Hepatocyte (in vitro differentiated cells): ENCODE data around the gene SGPP1. TPM values are rescaled to one million over a fixed set of nuclear protein-coding genes. Genes with fewer than 3 reads are reported as not detected.

ENCODE experiments used
- DNase-seq: peaks from one replicate; pipeline ENCODE4 v3.0.0-alpha.2; 2016; ENCODE audit warnings: low spot score
- H2AFZ ChIP-seq: fragments of 200-600 bp; sonication (generic); 2 replicates; pipeline ENCODE4 v1.6.0; 2016; ENCODE audit warnings: antibody characterized with exemption, mild to moderate bottlenecking
- H3K27ac ChIP-seq: fragments of 200-600 bp; sonication (generic); 2 replicates; pipeline ENCODE4 v1.5.1; 2016; ENCODE audit warnings: mild to moderate bottlenecking
- H3K27me3 ChIP-seq: fragments of 200-600 bp; sonication (generic); 2 replicates; pipeline ENCODE4 v1.6.1; 2016
- H3K36me3 ChIP-seq: fragments of 200-600 bp; sonication (generic); replicated peaks from 2 replicates; pipeline ENCODE4 v1.5.1; 2016; ENCODE audit warnings: low read depth; ENCODE audit not compliant: insufficient read depth
- H3K4me1 ChIP-seq: fragments of 200-600 bp; sonication (generic); 2 replicates; pipeline ENCODE4 v1.5.1; 2016; ENCODE audit warnings: mild to moderate bottlenecking, moderate library complexity; ENCODE audit not compliant: insufficient read depth
- H3K4me2 ChIP-seq: fragments of 200-600 bp; sonication (generic); 2 replicates; pipeline ENCODE4 v1.6.0; 2016
- H3K4me3 ChIP-seq: fragments of 200-600 bp; sonication (generic); 2 replicates; pipeline ENCODE4 v1.5.1; 2016; ENCODE audit warnings: mild to moderate bottlenecking
- H3K79me2 ChIP-seq: fragments of 200-600 bp; sonication (generic); 2 replicates; pipeline ENCODE4 v1.6.0; 2017; ENCODE audit warnings: mild to moderate bottlenecking
- H3K9me2 ChIP-seq: fragments of 200-600 bp; sonication (generic); replicated peaks from 2 replicates; pipeline ENCODE4 v1.6.0; 2017; ENCODE audit warnings: mild to moderate bottlenecking; ENCODE audit not compliant: insufficient read depth
- H3K9me3 ChIP-seq: fragments of 200-600 bp; sonication (generic); 2 replicates; pipeline ENCODE4 v1.5.1; 2016; ENCODE audit warnings: low read depth, mild to moderate bottlenecking
- H4K20me1 ChIP-seq: fragments of 200-600 bp; sonication (generic); 2 replicates; pipeline ENCODE4 v1.6.0; 2016; ENCODE audit warnings: mild to moderate bottlenecking; ENCODE audit not compliant: insufficient read depth, poor library complexity, severe bottlenecking
- CTCF ChIP-seq: fragments of 200-600 bp; sonication (generic); IDR thresholded peaks from 2 replicates; pipeline ENCODE4 v1.5.1; 2016; ENCODE audit warnings: antibody characterized with exemption, mild to moderate bottlenecking; ENCODE audit not compliant: poor library complexity
- EZH2 ChIP-seq: fragments of 200-600 bp; sonication (generic); IDR thresholded peaks from 2 replicates; pipeline ENCODE4 v1.6.1; 2016; ENCODE audit warnings: antibody characterized with exemption, mild to moderate bottlenecking, borderline replicate concordance
- EZH2phosphoT487 ChIP-seq: fragments of 200-600 bp; sonication (generic); IDR thresholded peaks from one replicate; pipeline ENCODE4 v1.6.1; 2018; ENCODE audit warnings: antibody characterized with exemption, mild to moderate bottlenecking, low read depth, moderate library complexity; ENCODE audit not compliant: unreplicated experiment, severe bottlenecking
- WGBS: methylation state at CpG from one replicate; pipeline ENCODE4 v1.1.6; 2016; ENCODE audit warnings: low lambda C conversion rate; ENCODE audit errors: missing lambda C conversion rate; 5-methylcytosine and 5-hydroxymethylcytosine counted together
- polyA plus RNA-seq: library from polyadenylated mRNA; unstranded; fragments of >200 nt; fragmentation: Nextera tagmentation; extraction: Ambion mirVana; gene quantifications from 2 replicates; pipeline ENCODE4 v1.2.1, GENCODE V29; 2016
- total RNA-seq: library from RNA; depleted of rRNA; stranded (reverse); fragments of >200 nt; gene quantifications from 2 replicates; pipeline ENCODE4 v1.2.3, GENCODE V29; 2014

The SGPP1 gene
- total and polyA plus RNA-seq, 2 experiments from 2014 or later = 17.8 to 23.9 TPM

DNA sequence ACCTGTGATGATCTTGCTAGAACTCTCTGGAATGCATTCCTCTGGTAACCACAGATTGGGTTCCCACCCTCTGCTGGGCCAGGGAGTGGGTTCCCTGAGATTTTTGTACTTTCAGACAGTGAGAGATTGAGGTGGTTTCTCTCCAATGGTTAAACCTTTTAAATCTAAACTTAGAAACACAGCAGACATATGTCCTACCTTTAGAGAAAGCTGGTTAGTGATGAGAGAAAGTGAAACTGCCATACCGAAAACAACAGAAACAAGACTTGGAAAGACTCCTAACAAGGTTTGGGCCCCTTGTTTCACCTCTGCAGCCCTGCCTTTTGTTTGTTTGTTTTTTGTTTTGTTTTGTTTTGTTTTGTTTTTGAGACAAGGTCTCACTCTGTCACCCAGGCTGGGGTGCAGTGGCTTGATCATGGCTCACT, 9.7 kb upstream of the SGPP1 start:
- no peaks in the 10 kb centered on the region for H3K9me2 ChIP-seq
- no peak overlapping the region for H3K4me3 ChIP-seq
- H3K27ac ChIP-seq = no peak overlapping the region
- H3K9me3 ChIP-seq = no peaks in the 10 kb centered on the region
- no peaks in the 10 kb centered on the region for H3K4me1 ChIP-seq
- H3K27me3 ChIP-seq = no peaks in the 10 kb centered on the region
- 100% methylated on average over 1 of the region's 1 CpG for WGBS
- no peaks in the 10 kb centered on the region for H3K36me3 ChIP-seq
- H4K20me1 ChIP-seq = no peaks in the 10 kb centered on the region
- no peak for DNase-seq
- H2AFZ ChIP-seq = no peak overlapping the region
- no peak overlapping the region for H3K4me2 ChIP-seq
- TF ChIP-seq EZH2phosphoT487 = no peak
- TF ChIP-seq EZH2 = no peak
- TF ChIP-seq CTCF = no peak
- H3K79me2 ChIP-seq = no peaks in the 10 kb centered on the region

- Histone ChIP-seq H3K4me2 (no peak overlapping the region), H3K79me2 (no peaks in the 10 kb centered on the region), H4K20me1 (no peaks in the 10 kb centered on the region), H3K36me3 (no peaks in the 10 kb centered on the region), H2AFZ (no peak overlapping the region), H3K27ac (no peak overlapping the region), H3K27me3 (no peaks in the 10 kb centered on the region), H3K9me3 (no peaks in the 10 kb centered on the region), H3K9me2 (no peaks in the 10 kb centered on the region), H3K4me3 (no peak overlapping the region), H3K4me1 (no peaks in the 10 kb centered on the region)
- DNase-seq = no peak
- no peak for TF ChIP-seq CTCF
- TF ChIP-seq EZH2 = no peak
- no peak for TF ChIP-seq EZH2phosphoT487
- 87% methylated on average over 5 of the region's 5 CpGs for WGBS
Measured at GRCh38 chr14:63735720-63736119, 7.9 kb upstream of the SGPP1 start.

DNA sequence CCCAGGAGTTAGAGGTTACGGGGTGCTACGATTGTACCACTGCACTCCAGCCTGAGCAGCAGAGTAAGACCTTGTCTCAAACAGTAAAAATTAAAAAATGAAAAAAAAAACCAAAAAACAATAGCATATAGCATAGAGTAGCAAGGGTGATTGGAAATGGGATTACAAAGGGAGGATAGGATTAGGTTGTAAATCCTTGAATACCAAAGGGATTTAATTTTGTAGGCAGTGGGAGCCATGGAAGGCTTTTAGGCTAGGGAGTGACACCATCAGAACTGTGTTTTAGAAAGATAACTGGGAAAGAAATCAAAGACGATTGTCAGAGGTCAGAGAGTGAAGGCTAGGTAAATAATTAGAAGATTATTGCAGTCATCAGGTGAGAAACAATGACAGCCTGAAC, 2.8 kb upstream of the SGPP1 start:
- H4K20me1 ChIP-seq = no peaks in the 10 kb centered on the region
- no peak overlapping the region for H3K27ac ChIP-seq
- no peak for DNase-seq
- no peaks in the 10 kb centered on the region for H3K9me3 ChIP-seq
- H3K27me3 ChIP-seq = no peaks in the 10 kb centered on the region
- H3K9me2 ChIP-seq = no peaks in the 10 kb centered on the region
- H3K79me2 ChIP-seq = peaks cover 13% of the 10 kb centered on the region
- H3K4me3 ChIP-seq = no peak overlapping the region
- H3K36me3 ChIP-seq = no peaks in the 10 kb centered on the region
- TF ChIP-seq CTCF (no peak), EZH2 (no peak), EZH2phosphoT487 (no peak)
- 62% methylated on average over 3 of the region's 3 CpGs for WGBS
- H2AFZ ChIP-seq = no peak overlapping the region
- no peaks in the 10 kb centered on the region for H3K4me1 ChIP-seq
- no peak overlapping the region for H3K4me2 ChIP-seq

DNA sequence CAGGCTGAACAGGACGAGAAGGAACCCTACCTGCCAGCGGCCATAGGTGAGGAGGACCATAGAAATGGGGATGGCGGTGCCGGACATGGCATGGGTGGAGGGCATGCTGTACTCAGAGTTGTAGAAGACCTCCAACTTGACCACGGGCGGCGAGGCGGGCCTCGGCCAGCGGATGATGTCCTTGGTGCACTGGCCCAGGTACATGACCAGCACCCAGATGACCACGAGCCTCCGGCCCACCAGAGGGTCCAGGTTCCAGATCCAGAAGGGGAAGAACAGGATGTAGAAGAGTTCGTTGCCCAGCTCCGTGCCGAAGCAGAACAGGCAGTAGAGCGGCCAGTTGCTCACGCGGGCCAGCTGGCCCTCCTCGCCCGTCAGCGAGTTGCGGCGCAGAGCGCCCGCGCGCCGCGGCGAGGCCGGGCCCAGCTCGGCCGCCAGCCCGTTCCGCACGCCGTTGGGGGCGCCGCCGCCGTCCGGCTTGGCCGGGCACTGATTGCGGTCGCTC, 582 bp downstream of the SGPP1 start:
- H3K4me2 ChIP-seq = peak overlapping the region; percentile 86
- DNase-seq = peak; percentile 66
- WGBS = under 1% methylated on average over 44 of the region's 45 CpGs
- H3K36me3 ChIP-seq = no peaks in the 10 kb centered on the region
- H3K9me3 ChIP-seq = no peaks in the 10 kb centered on the region
- peak overlapping the region; percentile 89 for H3K27ac ChIP-seq
- peak overlapping the region; percentile 97 for H3K4me3 ChIP-seq
- peak overlapping the region; percentile 98 for H2AFZ ChIP-seq
- peaks cover 47% of the 10 kb centered on the region for H3K79me2 ChIP-seq
- H3K27me3 ChIP-seq = no peaks in the 10 kb centered on the region
- no peaks in the 10 kb centered on the region for H3K4me1 ChIP-seq
- no peaks in the 10 kb centered on the region for H4K20me1 ChIP-seq
- TF ChIP-seq EZH2 (no peak), EZH2phosphoT487 (no peak), CTCF (no peak)
- H3K9me2 ChIP-seq = no peaks in the 10 kb centered on the region
